DND-41 (cell line): ENCODE results near the gene TIPIN.

ENCODE experiments used
- ATAC-seq: fragments of 200-7000 bp; cut with Tn5 transposase; 3 replicates; pipeline ENCODE4 v1.9.1; 2021; ENCODE audit warnings: low read depth; ENCODE audit not compliant: insufficient read depth
- DNase-seq: peaks from one replicate; pipeline ENCODE4 v3.0.0-alpha.2; 2020
- H2AFZ ChIP-seq: 2 replicates; pipeline ENCODE4 v1.6.0; 2012; ENCODE audit warnings: low read depth, low read length
- H3K27ac ChIP-seq: 2 replicates; pipeline ENCODE4 v1.5.1; 2012; ENCODE audit warnings: low read length, inconsistent platforms
- H3K27me3 ChIP-seq: fragments of 200-600 bp; sonication (generic); 2 replicates; pipeline ENCODE4 v1.6.0; 2012; ENCODE audit warnings: low read length, mild to moderate bottlenecking, inconsistent platforms; ENCODE audit not compliant: insufficient read depth, poor library complexity
- H3K36me3 ChIP-seq: 2 replicates; pipeline ENCODE4 v1.5.1; 2012; ENCODE audit warnings: low read length, inconsistent platforms; ENCODE audit not compliant: insufficient read depth
- H3K4me1 ChIP-seq: 2 replicates; pipeline ENCODE4 v1.5.1; 2012; ENCODE audit warnings: mild to moderate bottlenecking, low read length; ENCODE audit not compliant: insufficient read depth
- H3K4me2 ChIP-seq: 2 replicates; pipeline ENCODE4 v1.6.0; 2012; ENCODE audit warnings: mild to moderate bottlenecking, moderate library complexity, low read length, inconsistent platforms; ENCODE audit not compliant: insufficient read depth
- H3K4me3 ChIP-seq, 2 experiments: fragments of 200-600 bp in 1 of 2; shearing (Covaris generic) in 1 of 2; 2 replicates each; pipeline ENCODE4 v1.5.1; 2012 to 2016; ENCODE audit warnings: inconsistent platforms in 2 of 2, low read length in 2 of 2, mild to moderate bottlenecking in 2 of 2, low read depth in 1 of 2, moderate library complexity in 1 of 2
- H3K79me2 ChIP-seq: 2 replicates; pipeline ENCODE4 v1.6.0; 2012; ENCODE audit warnings: low read length, inconsistent platforms; ENCODE audit not compliant: insufficient read depth
- H3K9ac ChIP-seq: 2 replicates; pipeline ENCODE4 v1.6.0; 2012; ENCODE audit warnings: low read depth, mild to moderate bottlenecking, inconsistent platforms, low read length, moderate library complexity
- H3K9me3 ChIP-seq: 2 replicates; pipeline ENCODE4 v1.5.1; 2012; ENCODE audit warnings: low read length, moderate library complexity, mild to moderate bottlenecking, inconsistent platforms; ENCODE audit not compliant: insufficient read depth, severe bottlenecking
- H4K20me1 ChIP-seq: 2 replicates; pipeline ENCODE4 v1.6.0; 2012; ENCODE audit warnings: low read length; ENCODE audit not compliant: insufficient read depth
- EZH2 ChIP-seq: IDR thresholded peaks from 3 replicates; pipeline ENCODE4 v1.6.1; 2012; ENCODE audit warnings: borderline replicate concordance, low read depth, mild to moderate bottlenecking, moderate library complexity, low read length, inconsistent platforms; ENCODE audit not compliant: severe bottlenecking
- TF ChIP-seq, protein P1 (sequence below): IDR thresholded peaks from 2 replicates; pipeline ENCODE4 v1.5.1; 2012; ENCODE audit warnings: borderline replicate concordance, low read length, moderate library complexity, mild to moderate bottlenecking; ENCODE audit not compliant: poor library complexity, severe bottlenecking; ENCODE audit errors: extremely low read depth

The TIPIN gene

GRCh38 chr15:66327736-66328135 is 28.7 kb downstream of the TIPIN start:
- no peak for DNase-seq
- Histone ChIP-seq H3K27ac (no peak overlapping the region), H3K9me3 (no peaks in the 10 kb centered on the region), H3K9ac (no peak overlapping the region), H3K4me3 (no peak overlapping the region), H3K4me1 (no peaks in the 10 kb centered on the region), H3K36me3 (peaks cover 89% of the 10 kb centered on the region), H4K20me1 (no peaks in the 10 kb centered on the region), H2AFZ (no peak overlapping the region), H3K4me2 (no peak overlapping the region), H3K27me3 (no peaks in the 10 kb centered on the region), H3K79me2 (no peaks in the 10 kb centered on the region)
- ATAC-seq = no peak
- TF ChIP-seq EZH2 = no peak
- TF ChIP-seq, protein P1, sequence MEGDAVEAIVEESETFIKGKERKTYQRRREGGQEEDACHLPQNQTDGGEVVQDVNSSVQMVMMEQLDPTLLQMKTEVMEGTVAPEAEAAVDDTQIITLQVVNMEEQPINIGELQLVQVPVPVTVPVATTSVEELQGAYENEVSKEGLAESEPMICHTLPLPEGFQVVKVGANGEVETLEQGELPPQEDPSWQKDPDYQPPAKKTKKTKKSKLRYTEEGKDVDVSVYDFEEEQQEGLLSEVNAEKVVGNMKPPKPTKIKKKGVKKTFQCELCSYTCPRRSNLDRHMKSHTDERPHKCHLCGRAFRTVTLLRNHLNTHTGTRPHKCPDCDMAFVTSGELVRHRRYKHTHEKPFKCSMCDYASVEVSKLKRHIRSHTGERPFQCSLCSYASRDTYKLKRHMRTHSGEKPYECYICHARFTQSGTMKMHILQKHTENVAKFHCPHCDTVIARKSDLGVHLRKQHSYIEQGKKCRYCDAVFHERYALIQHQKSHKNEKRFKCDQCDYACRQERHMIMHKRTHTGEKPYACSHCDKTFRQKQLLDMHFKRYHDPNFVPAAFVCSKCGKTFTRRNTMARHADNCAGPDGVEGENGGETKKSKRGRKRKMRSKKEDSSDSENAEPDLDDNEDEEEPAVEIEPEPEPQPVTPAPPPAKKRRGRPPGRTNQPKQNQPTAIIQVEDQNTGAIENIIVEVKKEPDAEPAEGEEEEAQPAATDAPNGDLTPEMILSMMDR = no peak

DNA sequence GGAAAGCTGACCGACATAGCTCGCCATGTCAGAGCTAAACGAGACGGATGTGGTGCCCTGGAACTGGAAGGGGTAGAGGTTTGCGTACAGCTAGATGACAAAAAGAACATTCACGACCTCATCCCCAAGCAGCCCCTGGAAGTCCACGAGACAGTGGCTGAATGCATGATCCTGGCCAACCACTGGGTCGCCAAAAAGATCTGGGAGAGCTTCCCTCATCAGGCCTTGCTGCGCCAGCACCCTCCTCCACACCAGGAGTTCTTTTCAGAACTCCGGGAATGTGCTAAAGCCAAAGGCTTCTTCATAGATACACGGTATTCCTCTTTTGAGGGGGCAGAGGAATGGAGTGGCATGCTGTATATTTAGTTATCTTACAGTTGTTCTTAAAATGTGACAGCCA is 30.4 kb downstream of the TIPIN start:
- TF ChIP-seq EZH2 = no peak
- TF ChIP-seq, protein P1 = no peak
- no peaks in the 10 kb centered on the region for H3K9me3 ChIP-seq
- no peaks in the 10 kb centered on the region for H3K27me3 ChIP-seq
- H3K79me2 ChIP-seq = no peaks in the 10 kb centered on the region
- H3K4me2 ChIP-seq = no peak overlapping the region
- peaks cover 83% of the 10 kb centered on the region for H3K36me3 ChIP-seq
- DNase-seq (no peak), ATAC-seq (no peak)
- H3K4me3 ChIP-seq = no peak overlapping the region
- no peaks in the 10 kb centered on the region for H4K20me1 ChIP-seq
- H3K27ac ChIP-seq = no peak overlapping the region
- no peaks in the 10 kb centered on the region for H3K4me1 ChIP-seq
- no peak overlapping the region for H3K9ac ChIP-seq
- H2AFZ ChIP-seq = no peak overlapping the region

GRCh38 chr15:66323312-66323928 is 33.1 kb downstream of the TIPIN start:
- no peaks in the 10 kb centered on the region for H3K9me3 ChIP-seq
- H3K4me2 ChIP-seq = no peak overlapping the region
- no peaks in the 10 kb centered on the region for H4K20me1 ChIP-seq
- no peak for ATAC-seq
- H3K27ac ChIP-seq = no peak overlapping the region
- H3K36me3 ChIP-seq = peaks cover 73% of the 10 kb centered on the region
- no peak overlapping the region for H2AFZ ChIP-seq
- no peak for DNase-seq
- H3K27me3 ChIP-seq = no peaks in the 10 kb centered on the region
- H3K9ac ChIP-seq = no peak overlapping the region
- no peaks in the 10 kb centered on the region for H3K79me2 ChIP-seq
- no peaks in the 10 kb centered on the region for H3K4me1 ChIP-seq
- no peak overlapping the region for H3K4me3 ChIP-seq
- TF ChIP-seq, protein P1 = no peak
- no peak for TF ChIP-seq EZH2

DNA sequence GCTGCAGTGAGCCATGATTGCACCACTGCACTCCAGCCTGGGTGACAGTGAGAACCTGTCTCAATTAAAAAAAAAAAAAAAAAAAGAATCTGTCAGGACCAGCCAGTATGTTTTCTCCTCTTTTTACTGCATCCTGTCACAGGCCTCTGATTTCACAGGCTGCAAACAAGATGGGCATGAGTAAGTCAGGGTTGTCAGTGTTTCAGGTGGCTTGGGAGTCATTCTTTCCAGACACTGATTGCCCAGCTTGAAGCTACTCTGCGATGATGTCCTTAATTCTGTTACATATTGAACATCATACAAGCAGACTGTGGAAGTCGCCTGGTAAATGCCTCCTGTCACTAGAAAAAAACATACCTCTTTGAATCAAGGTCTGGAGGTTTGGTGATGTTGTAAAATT is 44.3 kb downstream of the TIPIN start:
- Histone ChIP-seq H2AFZ (no peak overlapping the region), H3K4me1 (no peaks in the 10 kb centered on the region), H3K36me3 (peaks cover 83% of the 10 kb centered on the region), H3K79me2 (no peaks in the 10 kb centered on the region), H3K4me2 (no peak overlapping the region), H3K27ac (no peak overlapping the region), H4K20me1 (no peaks in the 10 kb centered on the region), H3K9ac (no peak overlapping the region), H3K27me3 (no peaks in the 10 kb centered on the region), H3K4me3 (no peak overlapping the region), H3K9me3 (no peaks in the 10 kb centered on the region)
- DNase-seq (no peak), ATAC-seq (no peak)
- TF ChIP-seq, protein P1 = no peak
- TF ChIP-seq EZH2 = no peak
